ENCODE data around the gene KCNQ1.

Gene KCNQ1

DNA sequence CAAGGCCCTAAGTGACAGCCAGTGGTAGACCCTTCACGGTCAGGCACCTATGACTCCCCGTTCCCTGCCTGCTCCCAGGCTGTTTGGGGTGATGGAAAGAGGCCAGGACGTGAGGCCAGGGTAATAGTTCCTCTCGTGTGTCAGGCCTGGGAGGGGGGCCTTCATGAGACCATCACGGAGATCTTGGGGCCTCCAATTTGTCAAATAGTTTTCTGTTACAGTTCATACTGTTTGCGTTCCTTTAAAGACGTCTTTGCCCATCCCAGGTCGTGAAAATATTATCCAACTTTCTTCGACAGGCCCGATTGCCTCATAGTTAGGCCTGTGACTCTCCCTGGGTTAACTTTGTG lies 317.2 kb downstream of the KCNQ1 start:
- no peak for DNase-seq (ENCODE audit: low read depth)

DNA sequence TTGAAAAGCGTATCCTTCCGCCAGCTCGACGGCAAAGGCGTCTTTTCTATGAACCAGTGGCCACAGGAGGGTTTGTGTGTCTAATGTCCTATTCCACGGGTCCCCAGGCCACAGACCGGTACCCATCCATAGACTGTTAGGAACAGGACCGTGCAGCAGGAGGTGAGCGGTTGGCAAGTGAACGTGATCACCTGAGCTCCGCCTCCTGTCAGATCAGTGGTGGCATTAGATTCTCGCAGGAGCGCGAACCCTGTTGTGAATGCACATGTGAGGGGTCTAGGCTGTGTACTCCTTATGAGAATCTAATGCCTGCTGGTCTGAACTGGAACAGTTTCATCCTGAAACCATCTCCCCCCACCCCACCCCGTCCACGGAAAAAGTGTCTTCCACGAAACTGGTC lies 317.6 kb downstream of the KCNQ1 start:
- DNase-seq (ENCODE audit: low read depth) = no peak

- no peak for DNase-seq (ENCODE audit: low read depth)
Measured at GRCh38 chr11:2763984-2764383, 319.2 kb downstream of the KCNQ1 start.

DNA sequence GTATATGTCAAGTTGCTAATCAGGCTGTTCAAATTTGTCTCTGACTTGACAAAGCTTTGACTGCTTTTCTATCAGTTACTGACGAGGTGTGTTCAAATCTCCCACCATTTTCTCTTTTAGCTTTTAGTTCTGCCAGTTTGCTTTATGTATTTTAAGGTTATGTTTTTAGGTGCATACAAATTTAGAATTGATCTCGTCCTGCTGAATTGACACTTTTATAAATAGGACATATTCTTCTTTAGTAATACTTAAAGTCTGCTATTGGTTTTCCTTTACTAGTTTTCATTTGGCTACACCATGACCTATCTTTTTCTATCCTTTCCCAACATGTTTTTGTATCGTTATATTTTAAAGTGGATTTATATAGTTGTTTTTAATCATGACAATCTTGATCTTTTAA lies 320.7 kb downstream of the KCNQ1 start:
- no peak for DNase-seq (ENCODE audit: low read depth)

DNA sequence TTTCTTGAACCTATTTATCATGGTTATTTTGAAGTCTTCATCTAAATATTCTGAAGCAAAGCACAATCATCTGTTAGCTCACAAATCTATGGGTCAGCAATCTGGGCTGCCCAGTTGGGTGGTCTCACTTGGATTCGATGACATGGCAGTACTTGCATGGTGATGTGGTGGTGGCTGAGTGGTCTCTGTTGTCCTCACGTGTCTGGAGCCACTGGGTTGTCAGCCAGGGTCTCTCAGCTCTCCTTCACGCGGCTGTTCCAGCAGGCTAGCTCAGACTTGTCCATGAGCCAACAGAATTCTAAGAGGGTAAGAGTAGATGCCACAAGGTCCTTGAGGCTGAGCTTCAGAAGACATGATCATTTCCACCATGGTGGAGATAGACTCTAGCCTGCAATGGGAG lies 321.4 kb downstream of the KCNQ1 start:
- no peak for DNase-seq (ENCODE audit: low read depth)

- no peak for DNase-seq (ENCODE audit: low read depth)
Measured at GRCh38 chr11:2767071-2767470, 322.3 kb downstream of the KCNQ1 start.

- DNase-seq (ENCODE audit: low read depth) = no peak
Measured at GRCh38 chr11:2767801-2768200, 323.0 kb downstream of the KCNQ1 start.

DNA sequence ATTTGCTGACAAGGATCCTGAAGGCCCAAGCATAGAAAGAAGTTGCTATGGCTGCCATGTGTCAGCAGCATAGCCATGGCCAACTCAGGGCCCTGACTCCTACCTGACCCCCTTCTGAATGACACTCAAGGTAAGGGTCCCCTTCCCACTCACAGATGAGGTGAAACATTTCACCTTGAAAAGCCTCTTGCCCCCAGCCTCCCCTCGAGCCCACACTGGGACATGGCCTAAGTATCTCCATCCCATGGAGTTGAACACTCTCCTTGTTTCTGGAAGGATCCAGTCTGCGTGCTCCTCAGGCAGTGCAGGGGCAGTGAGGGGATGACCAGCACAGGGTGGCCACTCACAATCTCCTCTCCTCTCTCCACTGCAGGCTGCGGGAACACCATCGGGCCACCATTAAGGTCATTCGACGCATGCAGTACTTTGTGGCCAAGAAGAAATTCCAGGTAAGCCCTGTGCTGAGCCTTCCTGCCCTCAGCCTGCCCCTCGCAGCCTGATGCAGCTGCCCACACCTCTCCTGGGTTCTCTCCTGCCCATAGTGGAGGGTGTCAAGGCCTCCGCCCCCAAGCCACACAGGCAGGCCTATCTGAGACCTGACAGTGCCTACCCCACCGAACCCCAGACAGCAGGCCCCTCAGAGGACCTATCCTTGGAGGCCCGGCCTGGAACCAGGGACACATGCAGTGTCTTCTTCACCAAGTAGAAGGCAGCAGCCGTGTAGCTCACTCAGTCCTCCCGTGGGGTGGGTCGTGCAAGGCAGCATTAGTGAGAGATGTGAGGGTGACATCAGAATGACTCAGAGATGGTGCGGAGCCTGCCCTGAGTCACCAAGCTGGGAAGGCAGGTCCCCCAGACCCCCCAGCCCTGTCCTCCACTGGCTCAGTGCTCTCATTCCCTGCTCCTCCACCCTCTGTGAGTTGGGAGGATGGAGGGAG lies 323.9 kb downstream of the KCNQ1 start:
- DNase-seq (ENCODE audit: low read depth) = no peak

DNA sequence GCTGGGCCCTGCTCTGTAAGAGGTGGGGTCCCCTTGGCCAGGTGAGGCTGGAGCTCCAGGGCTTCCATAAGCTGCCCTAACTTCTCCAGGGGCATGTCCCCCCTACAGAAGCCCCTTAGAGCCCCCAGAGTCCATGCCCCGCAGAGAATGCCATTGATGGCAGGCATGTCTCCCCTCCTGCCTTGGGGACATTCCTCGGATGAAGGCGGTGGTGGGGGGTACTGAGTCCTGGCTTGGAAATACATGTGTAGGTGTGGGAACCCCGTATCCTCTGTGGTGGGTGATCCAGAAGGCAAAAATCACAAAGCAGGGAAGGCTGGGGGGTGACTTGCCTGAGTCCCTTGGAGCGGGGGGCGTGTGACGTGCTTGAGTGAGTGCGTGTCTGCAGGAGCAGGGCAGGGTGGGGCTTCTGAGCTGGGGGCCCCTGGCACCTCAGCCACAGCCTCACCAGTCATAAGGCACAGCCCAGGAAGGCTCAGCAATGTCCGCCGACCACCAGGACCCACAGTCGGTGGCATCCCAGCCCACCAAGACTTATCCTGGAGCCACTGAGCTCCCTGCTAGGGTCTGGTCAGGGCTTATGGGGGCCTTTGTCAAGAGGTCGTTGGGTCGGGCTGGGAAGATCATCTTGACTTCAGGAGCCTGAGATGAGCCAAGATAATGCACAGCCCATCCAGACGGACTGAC lies 324.7 kb downstream of the KCNQ1 start:
- no peak for DNase-seq (ENCODE audit: low read depth)

GRCh38 chr11:2770096-2770751 lies 325.4 kb downstream of the KCNQ1 start:
- no peak for DNase-seq (ENCODE audit: low read depth)

DNA sequence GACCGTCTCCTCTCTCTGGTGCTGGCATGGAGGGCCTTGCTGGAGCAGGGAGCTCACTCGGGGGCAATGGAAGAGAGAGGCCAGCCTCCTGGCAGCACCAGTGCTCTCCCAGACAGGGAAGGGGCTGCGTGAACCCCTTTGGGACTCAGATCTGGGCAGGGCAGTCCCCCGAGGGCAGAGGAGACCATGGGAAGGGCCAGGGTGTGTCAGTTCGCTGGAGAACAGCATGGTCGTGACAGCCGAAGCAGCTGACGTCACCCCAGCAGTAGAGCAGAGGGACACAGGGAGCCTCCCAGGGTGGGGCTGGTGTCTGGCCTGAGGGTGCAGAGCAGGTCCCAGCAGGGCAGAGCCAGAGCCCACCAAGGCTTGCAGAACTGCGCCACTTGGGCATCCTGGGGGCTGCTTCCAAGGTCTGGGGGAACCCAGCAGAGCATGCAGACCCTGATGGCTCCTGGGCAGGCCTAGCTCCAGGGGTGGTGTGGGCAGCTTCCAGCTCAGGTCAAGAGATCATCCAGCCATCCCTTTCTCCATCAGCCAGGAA lies 326.0 kb downstream of the KCNQ1 start:
- DNase-seq (ENCODE audit: low read depth) = no peak

GRCh38 chr11:2771758-2772466 lies 327.1 kb downstream of the KCNQ1 start:
- no peak for DNase-seq (ENCODE audit: low read depth)

DNA sequence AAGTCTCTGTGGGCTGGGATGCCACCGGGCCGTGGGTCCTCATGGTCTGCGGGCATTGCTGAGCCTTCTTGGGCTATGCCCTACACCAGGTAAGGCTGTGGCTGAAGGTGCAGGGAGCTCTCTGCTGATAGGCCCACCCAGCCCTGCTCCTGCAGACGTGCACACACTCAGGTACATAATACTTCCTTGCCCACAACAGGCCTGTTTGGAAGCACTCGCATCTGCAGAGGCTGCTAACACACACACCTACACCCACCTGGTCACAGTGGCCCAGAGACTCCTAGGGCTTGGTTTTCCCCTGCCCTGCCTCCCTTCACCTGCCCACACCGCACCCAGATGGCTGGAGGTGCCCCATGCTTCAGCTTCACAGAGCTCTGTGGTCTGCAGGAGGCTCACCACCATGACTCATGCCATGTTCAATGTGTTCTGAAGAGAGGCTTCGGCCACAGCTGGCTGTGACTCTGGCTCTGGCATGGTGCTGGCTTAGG lies 327.8 kb downstream of the KCNQ1 start:
- no peak for DNase-seq (ENCODE audit: low read depth)

- no peak for DNase-seq (ENCODE audit: low read depth)
Measured at GRCh38 chr11:2774173-2775082, 329.6 kb downstream of the KCNQ1 start.

DNA sequence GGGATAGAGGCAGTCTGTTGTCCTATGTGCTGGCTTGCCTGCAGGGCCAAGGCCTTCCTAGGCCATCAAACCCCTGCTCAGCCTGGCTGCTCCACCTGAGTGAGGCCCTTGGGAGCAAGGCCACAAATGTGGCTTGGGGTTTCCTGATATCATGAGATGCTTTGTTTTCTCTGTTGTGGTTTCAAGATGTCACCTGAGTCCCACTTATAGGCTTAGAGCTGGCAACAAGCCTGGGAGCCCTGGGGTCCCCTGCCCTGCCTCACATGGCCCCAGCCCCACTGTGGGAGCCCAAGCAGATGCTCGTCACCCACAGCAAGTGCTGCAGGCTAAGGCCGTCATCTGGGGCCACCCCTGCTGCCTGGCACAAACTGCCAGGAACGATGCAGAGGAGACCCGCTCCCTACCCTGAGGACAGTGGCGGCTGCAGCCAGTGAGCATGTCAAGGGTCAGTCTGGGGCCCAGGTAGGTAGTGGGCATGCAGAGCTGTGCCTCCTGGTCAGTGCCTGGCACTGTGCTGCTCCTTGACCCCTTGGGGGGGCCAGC lies 330.3 kb downstream of the KCNQ1 start:
- no peak for DNase-seq (ENCODE audit: low read depth)

- no peak for DNase-seq (ENCODE audit: low read depth)
Measured at GRCh38 chr11:2775626-2776350, 331.0 kb downstream of the KCNQ1 start.

- DNase-seq (ENCODE audit: low read depth) = no peak
Measured at GRCh38 chr11:2776351-2777061, 331.7 kb downstream of the KCNQ1 start.

DNA sequence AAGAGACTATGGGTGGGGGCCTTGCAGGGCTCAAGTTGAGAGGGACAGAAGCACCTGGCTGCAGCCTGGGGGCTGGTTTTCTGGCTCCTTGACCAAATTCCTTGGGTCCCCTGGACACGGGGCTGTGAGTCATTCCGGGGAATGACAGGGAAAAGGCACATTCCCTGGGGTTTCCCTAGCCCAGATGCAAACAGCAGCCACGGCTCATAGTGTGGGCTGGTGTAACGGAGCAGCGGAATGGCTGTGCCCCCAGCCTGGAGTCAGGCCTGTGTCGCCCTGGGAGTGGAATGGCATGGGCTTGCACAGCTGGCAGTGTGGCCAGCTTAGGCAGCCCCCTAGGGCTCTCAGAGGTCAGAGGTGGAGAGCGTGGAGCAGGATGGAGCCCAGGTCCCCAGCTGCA lies 332.6 kb downstream of the KCNQ1 start:
- no peak for DNase-seq (ENCODE audit: low read depth)

Measured in T follicular helper cell (primary cell).